Gastroesophageal sphincter (tissue), 3 donors: ENCODE measurements around the gene EXOC4.

Source experiments
- POLR2A ChIP-seq, 2 donors: fragments of 450-650 bp; IDR thresholded peaks; one replicate each; pipeline ENCODE4 v1.6.1; 2017; ENCODE audit warnings: antibody characterized with exemption in 2 of 2, mild to moderate bottlenecking in 2 of 2, moderate library complexity in 1 of 2
- POLR2AphosphoS5 ChIP-seq: sonication (generic); formaldehyde crosslinking; IDR thresholded peaks from one replicate; pipeline ENCODE4 v1.6.1; 2017; ENCODE audit warnings: antibody characterized with exemption
- TF ChIP-seq, protein P1 (sequence below), 4 experiments: fragments of 200-600 bp in 2 of 4; fragments of 450-650 bp in 2 of 4; sonication (generic) in 1 of 4; IDR thresholded peaks; one replicate each; pipeline ENCODE4 v1.5.1; 2017 to 2019; ENCODE audit warnings: antibody characterized with exemption in 4 of 4, mild to moderate bottlenecking in 2 of 4, moderate library complexity in 2 of 4

DNA sequence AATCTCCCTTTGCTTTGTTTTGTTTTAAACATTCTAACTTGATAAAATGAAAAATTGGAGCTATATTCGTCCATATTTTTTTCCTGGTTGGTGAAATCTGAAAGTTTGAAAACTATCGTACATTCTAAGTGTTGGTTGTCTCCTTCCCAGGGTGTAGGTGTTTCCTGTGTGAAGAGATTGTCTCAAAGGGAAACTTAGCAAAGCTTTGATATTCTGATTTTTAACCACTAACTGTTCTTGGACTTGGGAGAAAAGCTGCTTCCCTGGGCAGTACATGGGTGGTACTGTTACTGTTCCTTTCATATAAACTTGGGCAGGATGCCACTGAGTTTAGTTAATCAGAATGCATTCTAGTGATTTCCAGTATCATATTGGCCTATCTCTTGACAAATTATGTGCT, 620.8 kb downstream of the EXOC4 start:
- TF ChIP-seq, protein P1, sequence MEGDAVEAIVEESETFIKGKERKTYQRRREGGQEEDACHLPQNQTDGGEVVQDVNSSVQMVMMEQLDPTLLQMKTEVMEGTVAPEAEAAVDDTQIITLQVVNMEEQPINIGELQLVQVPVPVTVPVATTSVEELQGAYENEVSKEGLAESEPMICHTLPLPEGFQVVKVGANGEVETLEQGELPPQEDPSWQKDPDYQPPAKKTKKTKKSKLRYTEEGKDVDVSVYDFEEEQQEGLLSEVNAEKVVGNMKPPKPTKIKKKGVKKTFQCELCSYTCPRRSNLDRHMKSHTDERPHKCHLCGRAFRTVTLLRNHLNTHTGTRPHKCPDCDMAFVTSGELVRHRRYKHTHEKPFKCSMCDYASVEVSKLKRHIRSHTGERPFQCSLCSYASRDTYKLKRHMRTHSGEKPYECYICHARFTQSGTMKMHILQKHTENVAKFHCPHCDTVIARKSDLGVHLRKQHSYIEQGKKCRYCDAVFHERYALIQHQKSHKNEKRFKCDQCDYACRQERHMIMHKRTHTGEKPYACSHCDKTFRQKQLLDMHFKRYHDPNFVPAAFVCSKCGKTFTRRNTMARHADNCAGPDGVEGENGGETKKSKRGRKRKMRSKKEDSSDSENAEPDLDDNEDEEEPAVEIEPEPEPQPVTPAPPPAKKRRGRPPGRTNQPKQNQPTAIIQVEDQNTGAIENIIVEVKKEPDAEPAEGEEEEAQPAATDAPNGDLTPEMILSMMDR (IDR thresholded peaks at IDR 0.05): no peak
- TF ChIP-seq POLR2AphosphoS5: no peak
- no peak for TF ChIP-seq POLR2A (IDR thresholded peaks at IDR 0.05)
